ENCODE data around the gene MYL2. TPM values are rescaled to one million over a fixed set of nuclear protein-coding genes. Genes with fewer than 3 reads are reported as not detected.

Gene MYL2
- total and polyA plus RNA-seq, 2 experiments from 2014 or later: not detected

DNA sequence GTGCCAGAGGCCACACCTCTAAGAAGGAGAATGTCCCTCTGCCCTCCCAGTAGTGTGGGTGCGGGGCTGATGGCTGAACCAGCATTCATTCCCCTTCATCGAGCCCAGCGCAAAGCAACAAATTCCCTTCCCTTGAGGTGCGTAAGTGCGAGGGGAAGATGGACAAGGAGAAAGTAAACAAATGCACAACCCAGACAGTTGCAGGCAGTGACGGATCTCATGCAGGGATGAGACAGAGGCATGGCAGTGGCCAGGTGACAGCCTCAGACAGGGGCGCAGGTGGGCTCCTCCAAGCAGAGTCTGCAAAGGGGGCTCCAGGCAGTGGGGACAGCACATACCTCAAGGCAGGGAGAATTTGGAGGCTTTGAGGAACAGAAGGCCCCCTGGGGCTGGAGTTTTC, 2.3 kb upstream of the MYL2 start:
- DNase-seq (ENCODE audit: low spot score): peak; percentile 42
- TF ChIP-seq, protein P1, sequence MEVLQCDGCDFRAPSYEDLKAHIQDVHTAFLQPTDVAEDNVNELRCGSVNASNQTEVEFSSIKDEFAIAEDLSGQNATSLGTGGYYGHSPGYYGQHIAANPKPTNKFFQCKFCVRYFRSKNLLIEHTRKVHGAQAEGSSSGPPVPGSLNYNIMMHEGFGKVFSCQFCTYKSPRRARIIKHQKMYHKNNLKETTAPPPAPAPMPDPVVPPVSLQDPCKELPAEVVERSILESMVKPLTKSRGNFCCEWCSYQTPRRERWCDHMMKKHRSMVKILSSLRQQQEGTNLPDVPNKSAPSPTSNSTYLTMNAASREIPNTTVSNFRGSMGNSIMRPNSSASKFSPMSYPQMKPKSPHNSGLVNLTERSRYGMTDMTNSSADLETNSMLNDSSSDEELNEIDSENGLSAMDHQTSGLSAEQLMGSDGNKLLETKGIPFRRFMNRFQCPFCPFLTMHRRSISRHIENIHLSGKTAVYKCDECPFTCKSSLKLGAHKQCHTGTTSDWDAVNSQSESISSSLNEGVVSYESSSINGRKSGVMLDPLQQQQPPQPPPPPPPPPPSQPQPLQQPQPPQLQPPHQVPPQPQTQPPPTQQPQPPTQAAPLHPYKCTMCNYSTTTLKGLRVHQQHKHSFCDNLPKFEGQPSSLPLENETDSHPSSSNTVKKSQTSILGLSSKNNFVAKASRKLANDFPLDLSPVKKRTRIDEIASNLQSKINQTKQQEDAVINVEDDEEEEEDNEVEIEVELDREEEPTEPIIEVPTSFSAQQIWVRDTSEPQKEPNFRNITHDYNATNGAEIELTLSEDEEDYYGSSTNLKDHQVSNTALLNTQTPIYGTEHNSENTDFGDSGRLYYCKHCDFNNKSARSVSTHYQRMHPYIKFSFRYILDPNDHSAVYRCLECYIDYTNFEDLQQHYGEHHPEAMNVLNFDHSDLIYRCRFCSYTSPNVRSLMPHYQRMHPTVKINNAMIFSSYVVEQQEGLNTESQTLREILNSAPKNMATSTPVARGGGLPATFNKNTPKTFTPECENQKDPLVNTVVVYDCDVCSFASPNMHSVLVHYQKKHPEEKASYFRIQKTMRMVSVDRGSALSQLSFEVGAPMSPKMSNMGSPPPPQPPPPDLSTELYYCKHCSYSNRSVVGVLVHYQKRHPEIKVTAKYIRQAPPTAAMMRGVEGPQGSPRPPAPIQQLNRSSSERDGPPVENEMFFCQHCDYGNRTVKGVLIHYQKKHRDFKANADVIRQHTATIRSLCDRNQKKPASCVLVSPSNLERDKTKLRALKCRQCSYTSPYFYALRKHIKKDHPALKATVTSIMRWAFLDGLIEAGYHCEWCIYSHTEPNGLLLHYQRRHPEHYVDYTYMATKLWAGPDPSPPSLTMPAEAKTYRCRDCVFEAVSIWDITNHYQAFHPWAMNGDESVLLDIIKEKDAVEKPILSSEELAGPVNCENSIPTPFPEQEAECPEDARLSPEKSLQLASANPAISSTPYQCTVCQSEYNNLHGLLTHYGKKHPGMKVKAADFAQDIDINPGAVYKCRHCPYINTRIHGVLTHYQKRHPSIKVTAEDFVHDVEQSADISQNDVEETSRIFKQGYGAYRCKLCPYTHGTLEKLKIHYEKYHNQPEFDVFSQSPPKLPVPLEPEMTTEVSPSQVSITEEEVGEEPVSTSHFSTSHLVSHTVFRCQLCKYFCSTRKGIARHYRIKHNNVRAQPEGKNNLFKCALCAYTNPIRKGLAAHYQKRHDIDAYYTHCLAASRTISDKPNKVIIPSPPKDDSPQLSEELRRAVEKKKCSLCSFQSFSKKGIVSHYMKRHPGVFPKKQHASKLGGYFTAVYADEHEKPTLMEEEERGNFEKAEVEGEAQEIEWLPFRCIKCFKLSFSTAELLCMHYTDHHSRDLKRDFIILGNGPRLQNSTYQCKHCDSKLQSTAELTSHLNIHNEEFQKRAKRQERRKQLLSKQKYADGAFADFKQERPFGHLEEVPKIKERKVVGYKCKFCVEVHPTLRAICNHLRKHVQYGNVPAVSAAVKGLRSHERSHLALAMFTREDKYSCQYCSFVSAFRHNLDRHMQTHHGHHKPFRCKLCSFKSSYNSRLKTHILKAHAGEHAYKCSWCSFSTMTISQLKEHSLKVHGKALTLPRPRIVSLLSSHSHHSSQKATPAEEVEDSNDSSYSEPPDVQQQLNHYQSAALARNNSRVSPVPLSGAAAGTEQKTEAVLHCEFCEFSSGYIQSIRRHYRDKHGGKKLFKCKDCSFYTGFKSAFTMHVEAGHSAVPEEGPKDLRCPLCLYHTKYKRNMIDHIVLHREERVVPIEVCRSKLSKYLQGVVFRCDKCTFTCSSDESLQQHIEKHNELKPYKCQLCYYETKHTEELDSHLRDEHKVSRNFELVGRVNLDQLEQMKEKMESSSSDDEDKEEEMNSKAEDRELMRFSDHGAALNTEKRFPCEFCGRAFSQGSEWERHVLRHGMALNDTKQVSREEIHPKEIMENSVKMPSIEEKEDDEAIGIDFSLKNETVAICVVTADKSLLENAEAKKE (CRISPR knock-in tag; IDR thresholded peaks at IDR 0.05): no peak
- TF ChIP-seq, protein P2, sequence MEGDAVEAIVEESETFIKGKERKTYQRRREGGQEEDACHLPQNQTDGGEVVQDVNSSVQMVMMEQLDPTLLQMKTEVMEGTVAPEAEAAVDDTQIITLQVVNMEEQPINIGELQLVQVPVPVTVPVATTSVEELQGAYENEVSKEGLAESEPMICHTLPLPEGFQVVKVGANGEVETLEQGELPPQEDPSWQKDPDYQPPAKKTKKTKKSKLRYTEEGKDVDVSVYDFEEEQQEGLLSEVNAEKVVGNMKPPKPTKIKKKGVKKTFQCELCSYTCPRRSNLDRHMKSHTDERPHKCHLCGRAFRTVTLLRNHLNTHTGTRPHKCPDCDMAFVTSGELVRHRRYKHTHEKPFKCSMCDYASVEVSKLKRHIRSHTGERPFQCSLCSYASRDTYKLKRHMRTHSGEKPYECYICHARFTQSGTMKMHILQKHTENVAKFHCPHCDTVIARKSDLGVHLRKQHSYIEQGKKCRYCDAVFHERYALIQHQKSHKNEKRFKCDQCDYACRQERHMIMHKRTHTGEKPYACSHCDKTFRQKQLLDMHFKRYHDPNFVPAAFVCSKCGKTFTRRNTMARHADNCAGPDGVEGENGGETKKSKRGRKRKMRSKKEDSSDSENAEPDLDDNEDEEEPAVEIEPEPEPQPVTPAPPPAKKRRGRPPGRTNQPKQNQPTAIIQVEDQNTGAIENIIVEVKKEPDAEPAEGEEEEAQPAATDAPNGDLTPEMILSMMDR (conservative IDR thresholded peaks at IDR 0.05; ENCODE audit: low read depth in 2 of 2): no peak
- TF ChIP-seq EZH2phosphoT487 (IDR thresholded peaks at IDR 0.05; ENCODE audit: unreplicated experiment) (no peak), ZNF331 (CRISPR knock-in tag; IDR thresholded peaks at IDR 0.05; ENCODE audit: low read depth) (no peak), JUNB (IDR thresholded peaks at IDR 0.05; ENCODE audit: unreplicated experiment) (no peak), EZH2 (IDR thresholded peaks at IDR 0.05; ENCODE audit: low read depth, unreplicated experiment) (no peak), NANOG (IDR thresholded peaks at IDR 0.05; ENCODE audit: borderline replicate concordance) (no peak), CREB1 (CRISPR knock-in tag; IDR thresholded peaks at IDR 0.05; ENCODE audit: low read depth) (no peak), ZNF114 (CRISPR knock-in tag; IDR thresholded peaks at IDR 0.05) (no peak)
- TF ChIP-seq, protein P3, sequence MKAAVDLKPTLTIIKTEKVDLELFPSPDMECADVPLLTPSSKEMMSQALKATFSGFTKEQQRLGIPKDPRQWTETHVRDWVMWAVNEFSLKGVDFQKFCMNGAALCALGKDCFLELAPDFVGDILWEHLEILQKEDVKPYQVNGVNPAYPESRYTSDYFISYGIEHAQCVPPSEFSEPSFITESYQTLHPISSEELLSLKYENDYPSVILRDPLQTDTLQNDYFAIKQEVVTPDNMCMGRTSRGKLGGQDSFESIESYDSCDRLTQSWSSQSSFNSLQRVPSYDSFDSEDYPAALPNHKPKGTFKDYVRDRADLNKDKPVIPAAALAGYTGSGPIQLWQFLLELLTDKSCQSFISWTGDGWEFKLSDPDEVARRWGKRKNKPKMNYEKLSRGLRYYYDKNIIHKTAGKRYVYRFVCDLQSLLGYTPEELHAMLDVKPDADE (IDR thresholded peaks at IDR 0.05): no peak
- TF ChIP-seq, protein P4, sequence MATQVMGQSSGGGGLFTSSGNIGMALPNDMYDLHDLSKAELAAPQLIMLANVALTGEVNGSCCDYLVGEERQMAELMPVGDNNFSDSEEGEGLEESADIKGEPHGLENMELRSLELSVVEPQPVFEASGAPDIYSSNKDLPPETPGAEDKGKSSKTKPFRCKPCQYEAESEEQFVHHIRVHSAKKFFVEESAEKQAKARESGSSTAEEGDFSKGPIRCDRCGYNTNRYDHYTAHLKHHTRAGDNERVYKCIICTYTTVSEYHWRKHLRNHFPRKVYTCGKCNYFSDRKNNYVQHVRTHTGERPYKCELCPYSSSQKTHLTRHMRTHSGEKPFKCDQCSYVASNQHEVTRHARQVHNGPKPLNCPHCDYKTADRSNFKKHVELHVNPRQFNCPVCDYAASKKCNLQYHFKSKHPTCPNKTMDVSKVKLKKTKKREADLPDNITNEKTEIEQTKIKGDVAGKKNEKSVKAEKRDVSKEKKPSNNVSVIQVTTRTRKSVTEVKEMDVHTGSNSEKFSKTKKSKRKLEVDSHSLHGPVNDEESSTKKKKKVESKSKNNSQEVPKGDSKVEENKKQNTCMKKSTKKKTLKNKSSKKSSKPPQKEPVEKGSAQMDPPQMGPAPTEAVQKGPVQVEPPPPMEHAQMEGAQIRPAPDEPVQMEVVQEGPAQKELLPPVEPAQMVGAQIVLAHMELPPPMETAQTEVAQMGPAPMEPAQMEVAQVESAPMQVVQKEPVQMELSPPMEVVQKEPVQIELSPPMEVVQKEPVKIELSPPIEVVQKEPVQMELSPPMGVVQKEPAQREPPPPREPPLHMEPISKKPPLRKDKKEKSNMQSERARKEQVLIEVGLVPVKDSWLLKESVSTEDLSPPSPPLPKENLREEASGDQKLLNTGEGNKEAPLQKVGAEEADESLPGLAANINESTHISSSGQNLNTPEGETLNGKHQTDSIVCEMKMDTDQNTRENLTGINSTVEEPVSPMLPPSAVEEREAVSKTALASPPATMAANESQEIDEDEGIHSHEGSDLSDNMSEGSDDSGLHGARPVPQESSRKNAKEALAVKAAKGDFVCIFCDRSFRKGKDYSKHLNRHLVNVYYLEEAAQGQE (IDR thresholded peaks at IDR 0.05; ENCODE audit: unreplicated experiment): no peak
- H3K27me3 ChIP-seq (ENCODE audit: insufficient read depth): no peaks in the 10 kb centered on the region
- peak overlapping the region; percentile 84; the same call in 1 of the 2 replicates for H2AFZ ChIP-seq
- H3K27ac ChIP-seq (ENCODE audit: low read depth): no peak overlapping the region
- no peaks in the 10 kb centered on the region for H4K20me1 ChIP-seq (replicated peaks; ENCODE audit: insufficient read depth)
- no peak overlapping the region for H3K4me3 ChIP-seq
- H3K27ac Mint-ChIP-seq: no peak overlapping the region
- no peak overlapping the region for H3K4me2 ChIP-seq
- no peaks in the 10 kb centered on the region for H3K9me2 ChIP-seq (ENCODE audit: insufficient read depth)
- peaks cover 15% of the 10 kb centered on the region for H3K27me3 Mint-ChIP-seq (ENCODE audit: insufficient read depth, low read depth, poor library complexity)
- H3K36me3 ChIP-seq (ENCODE audit: insufficient read depth): no peaks in the 10 kb centered on the region
- no peak overlapping the region for H3K4me3 Mint-ChIP-seq
- ATAC-seq: peak; percentile 35
- H3K9me3 Mint-ChIP-seq: no peaks in the 10 kb centered on the region
- no peaks in the 10 kb centered on the region for H3K79me2 ChIP-seq (replicated peaks; ENCODE audit: insufficient read depth)
- no peaks in the 10 kb centered on the region for H3K36me3 Mint-ChIP-seq (ENCODE audit: low read depth)
- H3K4me1 Mint-ChIP-seq: peaks cover 33% of the 10 kb centered on the region
- peaks cover 14% of the 10 kb centered on the region for H3K4me1 ChIP-seq (ENCODE audit: insufficient read depth)
- H3F3A ChIP-seq (replicated peaks; ENCODE audit: low read depth): no peaks in the 10 kb centered on the region
